VCaP (cell line): ENCODE results near the gene PAM16.
"Not testable (repeated sequence)": the region's sequence is repeated elsewhere in the genome, so short reads cannot be mapped to it uniquely, and the experiment has no call there.

Experiments
- H3K27ac ChIP-seq: fragments of 450-650 bp; 2 replicates; pipeline ENCODE4 v1.5.1; 2017
- CTCF ChIP-seq: fragments of 450-650 bp; conservative IDR thresholded peaks from 2 replicates; pipeline ENCODE4 v1.5.1; 2017; ENCODE audit warnings: mild to moderate bottlenecking, moderate library complexity

PAM16 gene

GRCh38 chr16:4350787-4351659 is at the start of gene PAM16:
Gene PAM16 (minus strand): TSS chr16:4351321. CDS start chr16:4351234, 87 bp downstream.
- peak; percentile 15; the same call in 1 of the 2 replicates for TF ChIP-seq CTCF
- peak within 1 kb of the TSS; percentile 78 for H3K27ac ChIP-seq

GRCh38 chr16:4399001-4399730 is 48.0 kb upstream of the PAM16 start:
- no peak for TF ChIP-seq CTCF
- no peak overlapping the region for H3K27ac ChIP-seq

- H3K27ac ChIP-seq, result no peak overlapping the region
- no peak for TF ChIP-seq CTCF
Observed at GRCh38 chr16:4395055-4395726, 44.1 kb upstream of the PAM16 start.

- H3K27ac ChIP-seq, result not testable (repeated sequence)
Observed at GRCh38 chr16:4393850-4394249, 42.7 kb upstream of the PAM16 start.

GRCh38 chr16:4393240-4393600 is 42.1 kb upstream of the PAM16 start:
- no peak for TF ChIP-seq CTCF
- H3K27ac ChIP-seq, result no peak overlapping the region

GRCh38 chr16:4392382-4393239 is 41.5 kb upstream of the PAM16 start:
- TF ChIP-seq CTCF, result no peak
- H3K27ac ChIP-seq, result no peak overlapping the region

GRCh38 chr16:4391631-4392381 is 40.7 kb upstream of the PAM16 start:
- TF ChIP-seq CTCF, result no peak
- no peak overlapping the region for H3K27ac ChIP-seq
